Activated T-cell treated with anti-CD3 and anti-CD28 coated beads, Interleukin-2, amount 50 U/mL, for 4 hours (primary cell): Measurements from ENCODE around the gene VPS37D. TPM values are rescaled to one million over a fixed set of nuclear protein-coding genes. Genes with fewer than 3 reads are reported as not detected.
"Not testable (repeated sequence)": the region's sequence is repeated elsewhere in the genome, so short reads cannot be mapped to it uniquely, and the experiment has no call there.

Experiments used
- ATAC-seq, 2 donors: fragments of 200-7000 bp; cut with Tn5 transposase; one replicate each; pipeline ENCODE4 v1.10.0; 2021
- DNase-seq: peaks from one replicate; pipeline ENCODE4 v3.0.0-alpha.2; 2020
- H3K27me3 Mint-ChIP-seq: one replicate; pipeline ENCODE4 v1.8.0; 2021; ENCODE audit warnings: low read depth, mixed read lengths
- H3K36me3 Mint-ChIP-seq: one replicate; pipeline ENCODE4 v1.8.0; 2022; ENCODE audit warnings: mixed read lengths; ENCODE audit not compliant: insufficient read depth
- H3K4me1 Mint-ChIP-seq: one replicate; pipeline ENCODE4 v1.8.0; 2021; ENCODE audit warnings: low read depth, mixed read lengths
- H3K4me3 Mint-ChIP-seq: one replicate; pipeline ENCODE4 v1.8.0; 2021; ENCODE audit warnings: mild to moderate bottlenecking, moderate library complexity, mixed read lengths
- H3K9me3 Mint-ChIP-seq: one replicate; pipeline ENCODE4 v1.8.0; 2021; ENCODE audit warnings: mixed read lengths
- total RNA-seq, 3 donors: library from RNA; stranded (reverse); gene quantifications; one replicate each; pipeline ENCODE4 v1.2.1, GENCODE V29; 2021

VPS37D gene
- total RNA-seq, 3 donors from 2014 or later: 0.16 to 0.25 TPM; not detected in 1

GRCh38 chr7:73633844-73634243, 33.8 kb upstream of the VPS37D start:
- Mint-ChIP-seq H3K27me3 (peaks cover 48% of the 10 kb centered on the region), H3K4me1 (no peaks in the 10 kb centered on the region), H3K36me3 (no peaks in the 10 kb centered on the region), H3K9me3 (no peaks in the 10 kb centered on the region), H3K4me3 (no peak overlapping the region)
- no peak for DNase-seq
- no peak for ATAC-seq

- DNase-seq (no peak), ATAC-seq (no peak)
- H3K4me1 Mint-ChIP-seq: no peaks in the 10 kb centered on the region
- H3K9me3 Mint-ChIP-seq: no peaks in the 10 kb centered on the region
- peaks cover 45% of the 10 kb centered on the region for H3K27me3 Mint-ChIP-seq
- H3K4me3 Mint-ChIP-seq: no peak overlapping the region
- no peaks in the 10 kb centered on the region for H3K36me3 Mint-ChIP-seq
Observed at GRCh38 chr7:73635428-73636200, 32.0 kb upstream of the VPS37D start.

DNA sequence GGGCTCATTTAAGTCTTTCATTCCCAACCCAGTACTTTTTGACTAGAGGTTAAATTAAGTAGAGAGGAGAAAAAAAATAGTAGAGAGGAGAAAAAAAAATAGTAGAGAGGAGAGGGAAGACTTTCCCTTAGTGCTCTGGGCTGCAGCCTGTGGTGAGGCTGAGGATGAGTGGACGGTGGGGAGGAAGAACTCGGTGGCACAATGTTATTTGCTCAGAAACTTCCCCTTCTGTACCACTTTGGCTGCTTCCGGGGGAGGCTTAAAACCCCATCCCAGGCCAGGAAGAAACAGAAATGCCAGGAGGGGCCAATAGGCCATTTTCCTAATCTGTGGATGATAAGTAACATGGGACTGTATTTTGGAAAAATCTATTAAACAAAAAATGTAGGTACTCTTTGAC, 28.7 kb upstream of the VPS37D start:
- no peak for ATAC-seq
- no peak overlapping the region for H3K4me3 Mint-ChIP-seq

GRCh38 chr7:73642834-73643233, 24.8 kb upstream of the VPS37D start:
- H3K9me3 Mint-ChIP-seq: no peaks in the 10 kb centered on the region
- H3K27me3 Mint-ChIP-seq: peaks cover 32% of the 10 kb centered on the region
- H3K36me3 Mint-ChIP-seq: no peaks in the 10 kb centered on the region
- H3K4me1 Mint-ChIP-seq: no peaks in the 10 kb centered on the region
- DNase-seq (no peak), ATAC-seq (no peak)
- H3K4me3 Mint-ChIP-seq: no peak overlapping the region

More for the DNA sequence above, 28.7 kb upstream of the VPS37D start:
- Mint-ChIP-seq H3K27me3 (peaks cover 32% of the 10 kb centered on the region), H3K36me3 (no peaks in the 10 kb centered on the region), H3K4me1 (no peaks in the 10 kb centered on the region), H3K9me3 (no peaks in the 10 kb centered on the region)
- no peak for DNase-seq

DNA sequence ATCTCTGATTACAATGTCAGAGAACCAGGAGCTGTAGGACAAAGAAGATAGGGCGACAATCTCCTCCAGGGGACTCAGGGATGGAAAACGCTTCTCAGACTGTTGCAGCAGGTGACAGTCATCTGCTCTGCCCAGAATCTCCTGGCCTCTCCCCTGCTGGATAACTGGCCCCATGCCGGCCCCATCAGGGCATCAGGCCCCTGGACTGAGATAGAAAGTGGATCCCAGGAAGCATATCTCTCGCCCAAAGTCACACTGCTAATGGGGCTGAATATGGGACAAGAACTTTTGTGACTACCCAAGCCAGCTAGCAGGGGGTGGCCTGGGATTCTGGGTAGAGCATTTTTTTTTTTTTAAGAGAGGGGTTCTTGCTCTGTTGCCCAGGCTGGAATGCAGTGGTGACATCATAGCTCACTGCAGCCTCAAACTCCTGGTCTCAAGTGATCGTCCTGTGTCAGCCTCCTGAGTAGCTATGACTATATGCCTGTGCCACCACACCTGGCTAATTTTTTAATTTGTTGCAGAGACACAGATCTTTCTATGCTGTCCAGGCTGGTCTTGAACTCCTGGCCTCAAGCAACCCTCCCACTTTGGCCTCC, 22.8 kb upstream of the VPS37D start:
- Mint-ChIP-seq H3K36me3 (no peaks in the 10 kb centered on the region), H3K27me3 (peaks cover 37% of the 10 kb centered on the region), H3K9me3 (no peaks in the 10 kb centered on the region), H3K4me3 (no peak overlapping the region), H3K4me1 (peaks cover 8% of the 10 kb centered on the region)
- DNase-seq (no peak), ATAC-seq (no peak)

GRCh38 chr7:73645643-73646174, 21.9 kb upstream of the VPS37D start:
- H3K36me3 Mint-ChIP-seq: no peaks in the 10 kb centered on the region
- ATAC-seq (no peak), DNase-seq (no peak)
- H3K4me3 Mint-ChIP-seq: no peak overlapping the region
- H3K27me3 Mint-ChIP-seq: peaks cover 46% of the 10 kb centered on the region
- H3K4me1 Mint-ChIP-seq: peaks cover 8% of the 10 kb centered on the region
- no peaks in the 10 kb centered on the region for H3K9me3 Mint-ChIP-seq

GRCh38 chr7:73646785-73647724, 20.6 kb upstream of the VPS37D start:
- H3K36me3 Mint-ChIP-seq: no peaks in the 10 kb centered on the region
- peaks cover 57% of the 10 kb centered on the region for H3K27me3 Mint-ChIP-seq
- no peaks in the 10 kb centered on the region for H3K9me3 Mint-ChIP-seq
- DNase-seq (no peak), ATAC-seq (no peak)
- H3K4me3 Mint-ChIP-seq: no peak overlapping the region
- H3K4me1 Mint-ChIP-seq: peaks cover 8% of the 10 kb centered on the region

DNA sequence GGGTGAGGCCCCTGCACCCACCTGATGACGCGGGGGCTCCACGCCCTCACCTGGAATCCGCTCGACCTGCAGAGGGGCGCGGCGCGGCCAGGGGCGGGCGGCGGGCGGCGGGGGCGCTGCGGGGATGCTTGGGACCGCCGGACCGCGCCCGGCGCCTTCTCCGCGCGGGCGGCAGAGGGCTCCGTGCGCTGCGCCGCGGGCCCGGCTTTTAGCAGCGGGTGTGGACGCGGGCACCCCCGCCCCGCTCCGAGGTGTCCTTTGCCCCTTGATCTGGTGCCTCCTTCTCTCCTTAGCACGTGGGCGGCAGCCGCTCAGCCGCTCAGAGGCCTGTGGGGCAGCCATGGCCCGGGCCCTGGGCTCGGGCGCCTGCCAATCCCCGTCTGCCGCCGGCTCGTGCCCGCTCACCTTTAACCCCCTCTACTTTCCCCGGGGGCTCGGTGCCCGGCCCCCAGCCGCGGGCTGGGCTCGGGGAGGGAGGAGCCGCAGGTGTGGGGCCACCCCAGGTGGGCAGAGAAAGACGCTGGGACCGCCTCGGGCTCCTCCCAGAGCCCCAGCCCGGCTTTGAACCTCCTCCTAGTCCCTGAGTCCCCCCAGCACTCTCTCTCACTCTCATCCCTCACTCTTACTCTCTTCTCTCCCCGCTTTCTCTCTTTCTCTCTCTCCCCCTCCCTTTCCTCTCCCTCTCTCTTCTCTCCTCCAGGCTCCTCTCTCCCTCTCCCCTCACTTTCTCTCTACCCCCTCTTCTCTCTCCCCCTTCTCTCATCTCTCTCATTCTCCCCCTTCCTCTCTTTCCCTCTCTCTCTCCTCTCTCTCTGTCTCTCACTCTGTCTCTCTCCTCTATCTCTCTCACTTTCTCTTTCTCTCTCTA, 19.7 kb upstream of the VPS37D start:
- Mint-ChIP-seq H3K4me3 (peak overlapping the region; percentile 42), H3K27me3 (peaks cover 64% of the 10 kb centered on the region), H3K36me3 (no peaks in the 10 kb centered on the region), H3K4me1 (peaks cover 8% of the 10 kb centered on the region), H3K9me3 (no peaks in the 10 kb centered on the region)
- ATAC-seq (peak; percentile 74 to 85), DNase-seq (peak; percentile 20)

DNA sequence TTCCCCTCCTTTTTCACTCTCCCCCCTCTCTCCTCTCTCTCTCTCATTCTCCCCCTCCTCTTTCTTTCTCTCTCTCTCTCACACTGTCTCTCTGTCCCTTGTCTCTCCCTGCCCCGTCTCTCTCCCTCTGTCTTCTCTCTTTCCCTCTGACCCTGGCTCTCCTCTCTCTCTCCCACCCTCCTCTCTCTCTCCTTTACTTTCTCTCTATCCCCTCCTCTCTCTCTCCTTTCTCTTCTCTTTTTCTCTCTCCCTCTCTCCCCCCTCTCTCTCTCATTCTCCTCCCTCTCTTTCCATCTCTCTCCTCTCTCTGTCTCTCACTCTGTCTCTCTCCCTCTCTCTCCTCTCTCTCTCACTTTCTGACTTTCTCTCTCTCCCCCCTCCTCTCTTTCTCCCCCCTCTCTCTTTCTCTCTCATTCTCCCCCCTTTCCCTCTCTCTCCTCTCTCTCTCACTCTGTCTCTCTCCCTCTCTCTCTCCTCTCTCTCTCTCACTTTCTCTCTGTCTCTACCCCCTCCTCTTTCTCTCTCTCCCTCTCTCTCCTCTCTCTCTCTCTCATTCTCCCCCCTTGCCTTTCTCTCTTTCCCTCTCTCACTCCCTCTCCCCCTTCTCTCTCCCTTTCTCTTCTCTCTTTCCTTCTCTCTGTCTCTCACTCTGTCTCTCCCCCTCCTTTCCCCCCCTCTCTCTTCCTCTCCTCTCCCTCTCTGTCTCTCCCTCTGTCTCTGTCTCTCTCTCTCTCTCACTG, 18.9 kb upstream of the VPS37D start:
- H3K27me3 Mint-ChIP-seq: peaks cover 66% of the 10 kb centered on the region
- H3K4me3 Mint-ChIP-seq: peak overlapping the region; percentile 42
- ATAC-seq (no peak), DNase-seq (no peak)
- H3K36me3 Mint-ChIP-seq: no peaks in the 10 kb centered on the region
- peaks cover 8% of the 10 kb centered on the region for H3K4me1 Mint-ChIP-seq
- no peaks in the 10 kb centered on the region for H3K9me3 Mint-ChIP-seq

GRCh38 chr7:73649576-73649975, 18.1 kb upstream of the VPS37D start:
- DNase-seq (no peak), ATAC-seq (no peak)
- Mint-ChIP-seq H3K9me3 (no peaks in the 10 kb centered on the region), H3K4me1 (peaks cover 8% of the 10 kb centered on the region), H3K4me3 (no peak overlapping the region), H3K36me3 (no peaks in the 10 kb centered on the region), H3K27me3 (peaks cover 66% of the 10 kb centered on the region)

GRCh38 chr7:73650524-73650923, 17.1 kb upstream of the VPS37D start:
- H3K36me3 Mint-ChIP-seq: no peaks in the 10 kb centered on the region
- no peak overlapping the region for H3K4me3 Mint-ChIP-seq
- H3K9me3 Mint-ChIP-seq: no peaks in the 10 kb centered on the region
- H3K27me3 Mint-ChIP-seq: peaks cover 65% of the 10 kb centered on the region
- DNase-seq: no peak
- ATAC-seq: no peak
- peaks cover 8% of the 10 kb centered on the region for H3K4me1 Mint-ChIP-seq

DNA sequence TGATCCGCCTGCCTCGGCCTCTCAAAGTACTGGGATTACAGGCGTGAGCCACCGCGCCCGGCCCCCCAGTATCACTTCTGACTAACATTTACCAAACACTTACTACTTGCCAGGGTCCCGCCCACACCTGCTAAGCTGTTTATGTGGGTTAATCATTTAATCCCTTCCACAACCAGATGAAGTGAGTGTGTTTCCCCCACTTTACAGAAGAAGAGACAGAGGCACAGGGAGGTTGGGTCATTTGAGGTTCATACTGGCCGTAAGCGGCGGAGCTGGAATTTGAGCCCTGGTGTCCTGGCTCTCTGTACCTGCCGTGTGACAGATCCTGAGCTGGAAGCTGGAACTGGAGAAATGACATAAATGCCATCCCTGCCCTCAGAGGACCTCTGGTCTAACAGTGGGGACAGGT, 15.1 kb upstream of the VPS37D start:
- ATAC-seq (no peak), DNase-seq (no peak)
- no peak overlapping the region for H3K4me3 Mint-ChIP-seq
- peaks cover 8% of the 10 kb centered on the region for H3K4me1 Mint-ChIP-seq
- H3K27me3 Mint-ChIP-seq: peaks cover 48% of the 10 kb centered on the region
- H3K36me3 Mint-ChIP-seq: no peaks in the 10 kb centered on the region
- no peaks in the 10 kb centered on the region for H3K9me3 Mint-ChIP-seq

- not testable (repeated sequence) for H3K9me3 Mint-ChIP-seq, H3K4me1 Mint-ChIP-seq, DNase-seq, ATAC-seq, H3K4me3 Mint-ChIP-seq, H3K36me3 Mint-ChIP-seq
- H3K27me3 Mint-ChIP-seq: peaks cover 32% of the 10 kb centered on the region
Observed at GRCh38 chr7:73655309-73655708, 12.3 kb upstream of the VPS37D start.
